IMR-90 (cell line): ENCODE results near the gene EPHA2.

Experiments
- CTCF ChIP-seq: conservative IDR thresholded peaks from 2 replicates; pipeline ENCODE4 v1.5.1; 2012; ENCODE audit warnings: mild to moderate bottlenecking, low read depth, low read length, improper control_type of control experiment
- FOS ChIP-seq: fragments of 150-350 bp; IDR thresholded peaks from 2 replicates; pipeline ENCODE4 v1.6.1; 2016; ENCODE audit warnings: low read depth, low read length
- MAZ ChIP-seq: IDR thresholded peaks from 2 replicates; pipeline ENCODE4 v1.6.1; 2012; ENCODE audit warnings: low read depth, mild to moderate bottlenecking, low read length, improper control_type of control experiment, moderate library complexity, borderline replicate concordance
- POLR2A ChIP-seq: IDR thresholded peaks from 2 replicates; pipeline ENCODE4 v1.6.1; 2012; ENCODE audit warnings: mild to moderate bottlenecking, low read depth, low read length
- RAD21 ChIP-seq: IDR thresholded peaks from 2 replicates; pipeline ENCODE4 v1.6.1; 2012; ENCODE audit warnings: low read length, improper control_type of control experiment
- RFX5 ChIP-seq: IDR thresholded peaks from 2 replicates; pipeline ENCODE4 v1.8.0; 2012; ENCODE audit warnings: low read depth, mild to moderate bottlenecking, low read length, moderate library complexity
- SMC3 ChIP-seq: fragments of 150-350 bp; IDR thresholded peaks from 2 replicates; pipeline ENCODE4 v1.6.1; 2016; ENCODE audit warnings: low read depth, mild to moderate bottlenecking, antibody characterized with exemption, low read length, moderate library complexity

- TF ChIP-seq CTCF (no peak), POLR2A (no peak), RAD21 (no peak), FOS (no peak), MAZ (no peak), RFX5 (no peak), SMC3 (no peak)
Observed at GRCh38 chr1:16088351-16088911, 67.4 kb downstream of the EPHA2 start.
